ENCODE measurements around the gene SLITRK2.

DNA sequence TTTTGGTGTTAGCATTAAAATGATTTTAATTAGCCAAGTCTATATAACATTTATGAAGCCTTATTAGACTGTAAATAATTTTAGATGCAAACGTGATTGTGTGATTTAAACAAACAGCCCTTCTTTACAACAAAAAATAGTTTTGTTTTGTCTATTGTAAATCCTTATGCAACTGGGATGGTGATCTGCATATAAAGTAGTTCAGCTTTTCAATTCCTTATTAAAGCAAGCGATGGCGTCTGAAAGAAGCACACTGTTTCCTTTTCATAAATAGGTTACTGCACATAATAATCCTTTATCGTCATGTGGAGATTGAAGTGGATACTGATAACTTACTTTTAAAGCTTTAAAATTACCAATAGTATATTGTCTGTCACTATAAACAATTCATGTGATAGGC, 8.8 kb downstream of the SLITRK2 start:
- TF ChIP-seq, protein P1, sequence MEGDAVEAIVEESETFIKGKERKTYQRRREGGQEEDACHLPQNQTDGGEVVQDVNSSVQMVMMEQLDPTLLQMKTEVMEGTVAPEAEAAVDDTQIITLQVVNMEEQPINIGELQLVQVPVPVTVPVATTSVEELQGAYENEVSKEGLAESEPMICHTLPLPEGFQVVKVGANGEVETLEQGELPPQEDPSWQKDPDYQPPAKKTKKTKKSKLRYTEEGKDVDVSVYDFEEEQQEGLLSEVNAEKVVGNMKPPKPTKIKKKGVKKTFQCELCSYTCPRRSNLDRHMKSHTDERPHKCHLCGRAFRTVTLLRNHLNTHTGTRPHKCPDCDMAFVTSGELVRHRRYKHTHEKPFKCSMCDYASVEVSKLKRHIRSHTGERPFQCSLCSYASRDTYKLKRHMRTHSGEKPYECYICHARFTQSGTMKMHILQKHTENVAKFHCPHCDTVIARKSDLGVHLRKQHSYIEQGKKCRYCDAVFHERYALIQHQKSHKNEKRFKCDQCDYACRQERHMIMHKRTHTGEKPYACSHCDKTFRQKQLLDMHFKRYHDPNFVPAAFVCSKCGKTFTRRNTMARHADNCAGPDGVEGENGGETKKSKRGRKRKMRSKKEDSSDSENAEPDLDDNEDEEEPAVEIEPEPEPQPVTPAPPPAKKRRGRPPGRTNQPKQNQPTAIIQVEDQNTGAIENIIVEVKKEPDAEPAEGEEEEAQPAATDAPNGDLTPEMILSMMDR (IDR thresholded peaks at IDR 0.05) = no peak
- TF ChIP-seq EZH2 (IDR thresholded peaks at IDR 0.05) = no peak
- TF ChIP-seq EZH2phosphoT487 (IDR thresholded peaks at IDR 0.05) = no peak

All from neural progenitor cell (in vitro differentiated cells).